ENCODE results near the gene DOCK8.
"Not testable (repeated sequence)": the region's sequence is repeated elsewhere in the genome, so short reads cannot be mapped to it uniquely, and the experiment has no call there.

The DOCK8 gene

GRCh38 chr9:406886-407654 lies 192.4 kb downstream of the DOCK8 start:
- Mint-ChIP-seq H3K36me3 (ENCODE audit: low read depth) (peaks cover 2% of the 10 kb centered on the region), H3K4me1 (peaks cover 7% of the 10 kb centered on the region), H3K27me3 (ENCODE audit: low read depth) (peaks cover 9% of the 10 kb centered on the region), H3K4me3 (no peak overlapping the region), H3K27ac (no peak overlapping the region), H3K9me3 (no peaks in the 10 kb centered on the region)
- peak in 1 of 3 experiments; percentile 22 for TF ChIP-seq CTCF (IDR thresholded peaks at IDR 0.05; ENCODE audit: unreplicated experiment in 3 of 3)

GRCh38 chr9:409655-410054 lies 195.0 kb downstream of the DOCK8 start:
- H3K4me3 Mint-ChIP-seq; H3K4me1 Mint-ChIP-seq; H3K27me3 Mint-ChIP-seq (ENCODE audit: low read depth); H3K27ac Mint-ChIP-seq; H3K36me3 Mint-ChIP-seq (ENCODE audit: low read depth); H3K9me3 Mint-ChIP-seq: not testable (repeated sequence)

GRCh38 chr9:414595-414994 lies 199.9 kb downstream of the DOCK8 start:
- Mint-ChIP-seq H3K4me3 (no peak overlapping the region), H3K9me3 (no peaks in the 10 kb centered on the region), H3K27ac (no peak overlapping the region), H3K36me3 (ENCODE audit: low read depth) (no peaks in the 10 kb centered on the region), H3K27me3 (ENCODE audit: low read depth) (peaks cover 19% of the 10 kb centered on the region), H3K4me1 (peaks cover 7% of the 10 kb centered on the region)
- TF ChIP-seq CTCF (IDR thresholded peaks at IDR 0.05; ENCODE audit: unreplicated experiment in 3 of 3), result no peak

GRCh38 chr9:419571-420171 lies 205.0 kb downstream of the DOCK8 start:
- Mint-ChIP-seq H3K27ac (peak overlapping the region; percentile 44 to 79 (median 78)), H3K36me3 (ENCODE audit: low read depth) (no peaks in the 10 kb centered on the region), H3K27me3 (ENCODE audit: low read depth) (peaks cover 14% of the 10 kb centered on the region), H3K4me1 (peaks cover 24% of the 10 kb centered on the region), H3K9me3 (no peaks in the 10 kb centered on the region), H3K4me3 (peak overlapping the region in 1 of 3 experiments; percentile 26)
- no peak for TF ChIP-seq CTCF (IDR thresholded peaks at IDR 0.05; ENCODE audit: unreplicated experiment in 3 of 3)

GRCh38 chr9:421896-422295 lies 207.2 kb downstream of the DOCK8 start:
- TF ChIP-seq CTCF (IDR thresholded peaks at IDR 0.05; ENCODE audit: unreplicated experiment in 3 of 3), result no peak

GRCh38 chr9:426264-426663 lies 211.6 kb downstream of the DOCK8 start:
- no peak for TF ChIP-seq CTCF (IDR thresholded peaks at IDR 0.05; ENCODE audit: unreplicated experiment in 3 of 3)
- no peak overlapping the region for H3K27ac Mint-ChIP-seq
- no peaks in the 10 kb centered on the region for H3K9me3 Mint-ChIP-seq
- H3K4me3 Mint-ChIP-seq, result no peak overlapping the region
- H3K4me1 Mint-ChIP-seq, result peaks cover 4% of the 10 kb centered on the region
- no peaks in the 10 kb centered on the region for H3K36me3 Mint-ChIP-seq (ENCODE audit: low read depth)
- H3K27me3 Mint-ChIP-seq (ENCODE audit: low read depth), result peaks cover 3% of the 10 kb centered on the region

More at GRCh38 chr9:421896-422295, 207.2 kb downstream of the DOCK8 start:
- H3K4me1 Mint-ChIP-seq, result peaks cover 24% of the 10 kb centered on the region
- peaks cover 4% of the 10 kb centered on the region for H3K27me3 Mint-ChIP-seq (ENCODE audit: low read depth)
- no peaks in the 10 kb centered on the region for H3K9me3 Mint-ChIP-seq
- peak overlapping the region in 2 of 3 experiments; percentile 24 to 29 for H3K27ac Mint-ChIP-seq
- no peaks in the 10 kb centered on the region for H3K36me3 Mint-ChIP-seq (ENCODE audit: low read depth)
- no peak overlapping the region for H3K4me3 Mint-ChIP-seq
